Karpas-422 (cell line): ENCODE results near the gene PLCB1. TPM values are rescaled to one million over a fixed set of nuclear protein-coding genes. Genes with fewer than 3 reads are reported as not detected.

Experiments used
- DNase-seq: peaks from one replicate; pipeline ENCODE4 v3.0.0-alpha.2; 2015
- H2AFZ ChIP-seq: fragments of 200-600 bp; sonication (generic); 2 replicates; pipeline ENCODE4 v1.6.1; 2014; ENCODE audit warnings: antibody characterized with exemption, low read length, mixed read lengths
- H3K27ac ChIP-seq: fragments of 200-600 bp; sonication (generic); 2 replicates; pipeline ENCODE4 v1.5.1; 2014; ENCODE audit warnings: mild to moderate bottlenecking, low read length, moderate library complexity
- H3K27me3 ChIP-seq: fragments of 200-600 bp; sonication (generic); 2 replicates; pipeline ENCODE4 v1.6.1; 2014; ENCODE audit warnings: low read length, mixed read lengths
- H3K36me3 ChIP-seq: fragments of 200-600 bp; sonication (generic); 2 replicates; pipeline ENCODE4 v1.6.1; 2014; ENCODE audit warnings: low read length, mixed read lengths; ENCODE audit not compliant: insufficient read depth
- H3K4me1 ChIP-seq: fragments of 200-600 bp; sonication (generic); 2 replicates; pipeline ENCODE4 v1.6.1; 2014; ENCODE audit warnings: mild to moderate bottlenecking, low read length, mixed read lengths
- H3K4me2 ChIP-seq: fragments of 200-600 bp; sonication (generic); 2 replicates; pipeline ENCODE4 v1.6.1; 2014; ENCODE audit warnings: low read length, low read depth, mild to moderate bottlenecking; ENCODE audit not compliant: poor library complexity, severe bottlenecking
- H3K4me3 ChIP-seq: fragments of 200-600 bp; sonication (generic); 2 replicates; pipeline ENCODE4 v1.5.1; 2014; ENCODE audit warnings: mild to moderate bottlenecking, antibody characterized with exemption, low read length, mixed read lengths
- H3K79me2 ChIP-seq: fragments of 200-600 bp; sonication (generic); 2 replicates; pipeline ENCODE4 v1.6.1; 2014; ENCODE audit warnings: mild to moderate bottlenecking, low read length, mixed read lengths
- H3K9ac ChIP-seq: fragments of 200-600 bp; sonication (generic); 2 replicates; pipeline ENCODE4 v1.6.0; 2014; ENCODE audit warnings: low read length
- H3K9me2 ChIP-seq: fragments of 200-600 bp; sonication (generic), shearing (Covaris generic); replicated peaks from 2 replicates; pipeline ENCODE4 v1.6.0; 2014; ENCODE audit warnings: mild to moderate bottlenecking, low read length, moderate library complexity; ENCODE audit not compliant: insufficient read depth
- H3K9me3 ChIP-seq: fragments of 300-700, 200-600 bp; sonication (generic); 2 replicates; pipeline ENCODE4 v1.6.1; 2014; ENCODE audit warnings: low read length, mixed read lengths
- H4K20me1 ChIP-seq: fragments of 200-600 bp; sonication (generic); 2 replicates; pipeline ENCODE4 v1.6.1; 2014; ENCODE audit warnings: mild to moderate bottlenecking, antibody characterized with exemption, low read length, low read depth; ENCODE audit not compliant: insufficient read depth
- total RNA-seq: library from RNA; depleted of rRNA; stranded (reverse); fragments of >200 nt; shearing (Covaris generic); gene quantifications from 2 replicates; pipeline ENCODE4 v1.2.3, GENCODE V29; 2014; ENCODE audit warnings: low replicate concordance; rRNA removed

Gene PLCB1
- 0.82 and 1.3 TPM in 2 replicates for total RNA-seq

GRCh38 chr20:8131598-8132483, at the start of gene PLCB1:
Gene PLCB1, plus strand, starts transcription at chr20:8132266. Its CDS starts 386 bp downstream, at chr20:8132652.
- no peak within 1 kb of the TSS for H3K4me3 ChIP-seq
- H3K27ac ChIP-seq = no peak within 1 kb of the TSS
- H3K36me3 ChIP-seq = no peaks in the 10 kb centered on the region
- H3K9me3 ChIP-seq = no peaks in the 10 kb centered on the region
- no peaks in the 10 kb centered on the region for H4K20me1 ChIP-seq
- H3K9ac ChIP-seq = no peak within 1 kb of the TSS
- no peak within 1 kb of the TSS for H3K4me2 ChIP-seq
- H3K4me1 ChIP-seq = peaks cover 17% of the 10 kb centered on the region
- no peaks in the 10 kb centered on the region for H3K9me2 ChIP-seq
- H3K79me2 ChIP-seq = no peaks in the 10 kb centered on the region
- DNase-seq = no peak
- no peaks in the 10 kb centered on the region for H3K27me3 ChIP-seq
- no peak within 1 kb of the TSS for H2AFZ ChIP-seq

GRCh38 chr20:8082989-8083388, 49.1 kb upstream of the PLCB1 start:
- H3K9ac ChIP-seq = no peak overlapping the region
- no peaks in the 10 kb centered on the region for H4K20me1 ChIP-seq
- H3K4me1 ChIP-seq = no peaks in the 10 kb centered on the region
- H3K9me2 ChIP-seq = no peaks in the 10 kb centered on the region
- no peak overlapping the region for H3K4me2 ChIP-seq
- H3K27me3 ChIP-seq = no peaks in the 10 kb centered on the region
- H3K36me3 ChIP-seq = no peaks in the 10 kb centered on the region
- no peak overlapping the region for H3K4me3 ChIP-seq
- no peaks in the 10 kb centered on the region for H3K9me3 ChIP-seq
- DNase-seq = no peak
- H3K27ac ChIP-seq = no peak overlapping the region
- no peak overlapping the region for H2AFZ ChIP-seq
- H3K79me2 ChIP-seq = no peaks in the 10 kb centered on the region

GRCh38 chr20:8089668-8090067, 42.4 kb upstream of the PLCB1 start:
- Histone ChIP-seq H3K79me2 (no peaks in the 10 kb centered on the region), H3K4me2 (no peak overlapping the region), H3K27me3 (no peaks in the 10 kb centered on the region), H3K4me3 (no peak overlapping the region), H2AFZ (no peak overlapping the region), H3K9me3 (no peaks in the 10 kb centered on the region), H3K27ac (no peak overlapping the region), H3K9ac (no peak overlapping the region), H3K36me3 (no peaks in the 10 kb centered on the region), H3K4me1 (no peaks in the 10 kb centered on the region), H4K20me1 (no peaks in the 10 kb centered on the region), H3K9me2 (no peaks in the 10 kb centered on the region)
- no peak for DNase-seq

- DNase-seq = no peak
- no peak overlapping the region for H3K27ac ChIP-seq
- no peaks in the 10 kb centered on the region for H4K20me1 ChIP-seq
- H2AFZ ChIP-seq = no peak overlapping the region
- H3K9ac ChIP-seq = no peak overlapping the region
- no peaks in the 10 kb centered on the region for H3K9me2 ChIP-seq
- no peaks in the 10 kb centered on the region for H3K27me3 ChIP-seq
- no peaks in the 10 kb centered on the region for H3K9me3 ChIP-seq
- no peaks in the 10 kb centered on the region for H3K79me2 ChIP-seq
- no peaks in the 10 kb centered on the region for H3K4me1 ChIP-seq
- H3K36me3 ChIP-seq = no peaks in the 10 kb centered on the region
- H3K4me2 ChIP-seq = no peak overlapping the region
- H3K4me3 ChIP-seq = no peak overlapping the region
Observed at GRCh38 chr20:8094415-8094818, 37.6 kb upstream of the PLCB1 start.

GRCh38 chr20:8094850-8095249, 37.2 kb upstream of the PLCB1 start:
- no peaks in the 10 kb centered on the region for H4K20me1 ChIP-seq
- no peak overlapping the region for H3K4me2 ChIP-seq
- H3K9ac ChIP-seq = no peak overlapping the region
- H3K9me2 ChIP-seq = no peaks in the 10 kb centered on the region
- H3K36me3 ChIP-seq = no peaks in the 10 kb centered on the region
- H3K27me3 ChIP-seq = no peaks in the 10 kb centered on the region
- no peaks in the 10 kb centered on the region for H3K4me1 ChIP-seq
- no peak overlapping the region for H3K27ac ChIP-seq
- DNase-seq = no peak
- no peak overlapping the region for H3K4me3 ChIP-seq
- no peaks in the 10 kb centered on the region for H3K79me2 ChIP-seq
- H2AFZ ChIP-seq = no peak overlapping the region
- H3K9me3 ChIP-seq = no peaks in the 10 kb centered on the region

GRCh38 chr20:8095648-8096572, 36.2 kb upstream of the PLCB1 start:
- no peak overlapping the region for H2AFZ ChIP-seq
- H3K36me3 ChIP-seq = no peaks in the 10 kb centered on the region
- DNase-seq = no peak
- no peaks in the 10 kb centered on the region for H4K20me1 ChIP-seq
- H3K27me3 ChIP-seq = no peaks in the 10 kb centered on the region
- no peaks in the 10 kb centered on the region for H3K9me2 ChIP-seq
- no peaks in the 10 kb centered on the region for H3K9me3 ChIP-seq
- no peak overlapping the region for H3K9ac ChIP-seq
- H3K4me3 ChIP-seq = no peak overlapping the region
- no peaks in the 10 kb centered on the region for H3K79me2 ChIP-seq
- no peak overlapping the region for H3K27ac ChIP-seq
- no peaks in the 10 kb centered on the region for H3K4me1 ChIP-seq
- H3K4me2 ChIP-seq = no peak overlapping the region

- Histone ChIP-seq H3K9me3 (no peaks in the 10 kb centered on the region), H3K27ac (no peak overlapping the region), H2AFZ (no peak overlapping the region), H3K9ac (no peak overlapping the region), H3K4me2 (no peak overlapping the region), H3K4me3 (no peak overlapping the region), H3K36me3 (no peaks in the 10 kb centered on the region), H4K20me1 (no peaks in the 10 kb centered on the region), H3K27me3 (no peaks in the 10 kb centered on the region), H3K9me2 (no peaks in the 10 kb centered on the region), H3K79me2 (no peaks in the 10 kb centered on the region), H3K4me1 (no peaks in the 10 kb centered on the region)
- DNase-seq = no peak
Observed at GRCh38 chr20:8097307-8097706, 34.8 kb upstream of the PLCB1 start.

- no peaks in the 10 kb centered on the region for H3K79me2 ChIP-seq
- no peak for DNase-seq
- H3K27me3 ChIP-seq = no peaks in the 10 kb centered on the region
- H2AFZ ChIP-seq = no peak overlapping the region
- H4K20me1 ChIP-seq = no peaks in the 10 kb centered on the region
- H3K9ac ChIP-seq = no peak overlapping the region
- no peaks in the 10 kb centered on the region for H3K9me2 ChIP-seq
- H3K4me1 ChIP-seq = no peaks in the 10 kb centered on the region
- H3K9me3 ChIP-seq = peaks cover 5% of the 10 kb centered on the region; the same call in 1 of the 2 replicates
- H3K4me2 ChIP-seq = no peak overlapping the region
- no peak overlapping the region for H3K4me3 ChIP-seq
- no peaks in the 10 kb centered on the region for H3K36me3 ChIP-seq
- no peak overlapping the region for H3K27ac ChIP-seq
Observed at GRCh38 chr20:8104252-8104651, 27.8 kb upstream of the PLCB1 start.
